HEK293T (cell line): Measurements from ENCODE around the gene SLC38A3.

Experiments
- CTCF ChIA-PET: fragments of 350-600 bp; formaldehyde crosslinking; extraction: SDS; loops from one replicate; lab custom pipeline; 2021; ENCODE audit warnings: antibody characterized with exemption, inconsistent platforms; lab: Yijun Ruan, JAX
- POLR2A ChIA-PET: fragments of 350-600 bp; formaldehyde crosslinking; extraction: SDS; loops from one replicate; lab custom pipeline; 2020; ENCODE audit warnings: antibody characterized with exemption, inconsistent platforms; lab: Yijun Ruan, JAX
- DNase-seq: peaks from one replicate; pipeline ENCODE4 v3.0.0; 2012; ENCODE audit warnings: mixed read lengths; ENCODE audit errors: extremely low spot score
- ARNT ChIP-seq: fragments of 450-650 bp; IDR thresholded peaks from 2 replicates; pipeline ENCODE4 v1.6.1; 2017; ENCODE audit warnings: mild to moderate bottlenecking
- BHLHE40 ChIP-seq: fragments of 450-650 bp; IDR thresholded peaks from 2 replicates; pipeline ENCODE4 v1.6.1; 2016; ENCODE audit warnings: mild to moderate bottlenecking, moderate library complexity, borderline replicate concordance
- CTBP1 ChIP-seq: fragments of 450-650 bp; IDR thresholded peaks from 2 replicates; pipeline ENCODE4 v1.6.1; 2016; ENCODE audit warnings: borderline replicate concordance
- ELF4 ChIP-seq: fragments of 450-650 bp; IDR thresholded peaks from 2 replicates; pipeline ENCODE4 v1.6.1; 2017; ENCODE audit warnings: antibody characterized with exemption
- FOXA1 ChIP-seq: fragments of 450-650 bp; IDR thresholded peaks from 2 replicates; pipeline ENCODE4 v1.6.1; 2016; ENCODE audit warnings: mild to moderate bottlenecking
- FOXK2 ChIP-seq: fragments of 450-650 bp; IDR thresholded peaks from 2 replicates; pipeline ENCODE4 v1.6.1; 2016; ENCODE audit warnings: mild to moderate bottlenecking
- FOXM1 ChIP-seq: fragments of 450-650 bp; IDR thresholded peaks from 2 replicates; pipeline ENCODE4 v1.6.1; 2017; ENCODE audit warnings: mild to moderate bottlenecking, borderline replicate concordance
- HDGF ChIP-seq: fragments of 450-650 bp; IDR thresholded peaks from 2 replicates; pipeline ENCODE4 v1.6.1; 2017; ENCODE audit warnings: antibody characterized with exemption, borderline replicate concordance
- L3MBTL2 ChIP-seq: fragments of 450-650 bp; conservative IDR thresholded peaks from 2 replicates; pipeline ENCODE4 v1.6.1; 2016; ENCODE audit warnings: mild to moderate bottlenecking
- LEF1 ChIP-seq: fragments of 450-650 bp; IDR thresholded peaks from 2 replicates; pipeline ENCODE4 v1.6.1; 2017; ENCODE audit warnings: mild to moderate bottlenecking, borderline replicate concordance
- NFRKB ChIP-seq: fragments of 450-650 bp; IDR thresholded peaks from 2 replicates; pipeline ENCODE4 v1.6.1; 2016; ENCODE audit warnings: mild to moderate bottlenecking, moderate library complexity
- SP1 ChIP-seq: fragments of 450-650 bp; IDR thresholded peaks from 2 replicates; pipeline ENCODE4 v1.6.1; 2017
- SUZ12 ChIP-seq: fragments of 450-650 bp; IDR thresholded peaks from 2 replicates; pipeline ENCODE4 v1.6.1; 2016; ENCODE audit warnings: mild to moderate bottlenecking
- TARDBP ChIP-seq: fragments of 450-650 bp; IDR thresholded peaks from 2 replicates; pipeline ENCODE4 v1.6.1; 2016
- ZNF384 ChIP-seq: fragments of 450-650 bp; IDR thresholded peaks from 2 replicates; pipeline ENCODE4 v1.6.1; 2016

The SLC38A3 gene

GRCh38 chr3:50270422-50271224 is 65.6 kb downstream of the SLC38A3 start:
- POLR2A ChIA-PET: interaction anchor here (1.5 to 2.1 kb wide), 2 partner anchors 11 to 67 kb away, joined by 3 to 6 read pairs; no protein-coding TSS in a partner anchor
- CTCF ChIA-PET: interaction anchor here (2.1 to 2.6 kb wide), 2 partner anchors 10 to 43 kb away, joined by 5 to 9 read pairs; no protein-coding TSS in a partner anchor
- no peak for DNase-seq

More at GRCh38 chr3:50270422-50271224, 65.6 kb downstream of the SLC38A3 start:
- TF ChIP-seq BHLHE40 (no peak), SUZ12 (no peak), LEF1 (no peak), TARDBP (no peak), NFRKB (no peak), CTBP1 (no peak), FOXA1 (no peak), L3MBTL2 (no peak), ZNF384 (no peak), ELF4 (no peak), HDGF (no peak), ARNT (no peak), FOXK2 (no peak), SP1 (no peak), FOXM1 (no peak)
